HG03064 (cell line): ENCODE results near the gene SMARCD1.
A peak's percentile ranks its signal among the peaks of the same experiment; 100 is the strongest.
"Not testable (repeated sequence)": the region's sequence is repeated elsewhere in the genome, so short reads cannot be mapped to it uniquely, and the experiment has no call there.

Experiments used
- ATAC-seq: cut with Tn5 transposase; IDR thresholded peaks from one replicate; pipeline ENCODE4 v1.9.1; 2021; ENCODE audit warnings: low read depth; ENCODE audit not compliant: unreplicated experiment

Gene SMARCD1

GRCh38 chr12:50074936-50075807 is 10.0 kb upstream of the SMARCD1 start:
- ATAC-seq, result peak; percentile 65

- ATAC-seq, result no peak
These were observed 9.4 kb upstream of the SMARCD1 start for GRCh38 chr12:50075808-50076170.

- ATAC-seq, result no peak
These were observed 8.0 kb upstream of the SMARCD1 start for GRCh38 chr12:50077099-50077498.

- no peak for ATAC-seq
These were observed 6.9 kb upstream of the SMARCD1 start for GRCh38 chr12:50078281-50078680.

GRCh38 chr12:50079771-50080170 is 5.4 kb upstream of the SMARCD1 start:
- no peak for ATAC-seq

- ATAC-seq, result no peak
These were observed 3.9 kb upstream of the SMARCD1 start for GRCh38 chr12:50081096-50081808.

DNA sequence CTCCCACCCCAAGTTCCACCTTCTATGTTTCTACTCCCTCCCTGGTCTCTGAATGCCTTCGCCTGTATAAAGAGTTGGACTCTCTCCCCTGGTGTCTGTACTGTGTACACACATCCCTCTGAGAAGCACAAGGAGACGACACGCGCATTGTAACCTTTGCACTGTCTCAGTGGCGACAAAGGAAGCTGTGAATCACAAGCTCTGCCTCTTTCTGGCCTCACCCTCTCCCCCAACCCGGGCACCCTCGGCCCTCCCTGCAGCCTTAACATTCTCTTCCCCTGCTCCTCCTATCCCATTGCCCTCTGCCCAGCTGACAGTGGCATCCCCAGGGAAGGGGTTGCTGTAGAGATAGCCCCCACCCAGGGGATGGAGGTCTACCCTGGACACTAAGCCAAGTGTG is 2.5 kb upstream of the SMARCD1 start:
- ATAC-seq, result no peak

GRCh38 chr12:50083301-50083700 is 1.8 kb upstream of the SMARCD1 start:
- no peak for ATAC-seq

GRCh38 chr12:50084409-50084774 is 750 bp upstream of the SMARCD1 start:
- not testable (repeated sequence) for ATAC-seq

DNA sequence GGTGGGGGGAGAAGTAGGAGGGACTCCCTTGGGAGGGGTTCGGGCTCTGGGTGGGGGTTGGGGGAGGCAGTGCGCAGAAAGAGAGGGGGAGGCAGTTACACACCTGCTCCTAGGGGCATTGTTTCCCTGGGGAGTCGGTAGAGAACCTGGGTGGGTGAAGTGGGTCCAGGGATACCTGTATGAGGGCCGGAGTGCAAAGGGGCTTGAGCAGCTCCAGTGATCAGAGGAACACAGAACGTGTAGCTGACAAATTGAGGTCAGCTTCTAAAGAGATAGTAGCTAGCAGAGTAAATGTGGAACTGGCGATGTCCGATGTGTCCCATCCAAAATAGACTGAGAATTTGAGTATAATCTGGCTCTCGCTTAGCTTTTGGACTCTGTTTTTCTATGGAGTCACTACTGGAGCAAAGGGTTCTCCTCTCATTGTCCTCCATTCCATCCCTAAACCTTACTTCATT is 502 bp downstream of the SMARCD1 start:
- no peak for ATAC-seq

DNA sequence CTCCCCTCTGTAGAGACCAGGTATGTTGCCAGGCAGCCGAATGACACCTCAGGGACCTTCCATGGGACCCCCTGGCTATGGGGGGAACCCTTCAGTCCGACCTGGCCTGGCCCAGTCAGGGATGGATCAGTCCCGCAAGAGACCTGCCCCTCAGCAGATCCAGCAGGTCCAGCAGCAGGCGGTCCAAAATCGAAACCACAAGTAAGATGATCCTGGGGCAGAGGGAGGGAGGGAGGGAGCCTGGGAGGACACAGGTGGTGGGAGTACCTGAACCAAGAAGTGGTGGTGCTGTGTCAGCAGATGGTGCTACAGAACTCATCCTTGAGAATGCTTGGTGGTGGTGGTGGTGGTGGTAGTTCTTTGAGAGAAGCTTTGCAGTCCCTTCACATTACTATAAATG is 1.0 kb downstream of the SMARCD1 start:
- ATAC-seq, result no peak

DNA sequence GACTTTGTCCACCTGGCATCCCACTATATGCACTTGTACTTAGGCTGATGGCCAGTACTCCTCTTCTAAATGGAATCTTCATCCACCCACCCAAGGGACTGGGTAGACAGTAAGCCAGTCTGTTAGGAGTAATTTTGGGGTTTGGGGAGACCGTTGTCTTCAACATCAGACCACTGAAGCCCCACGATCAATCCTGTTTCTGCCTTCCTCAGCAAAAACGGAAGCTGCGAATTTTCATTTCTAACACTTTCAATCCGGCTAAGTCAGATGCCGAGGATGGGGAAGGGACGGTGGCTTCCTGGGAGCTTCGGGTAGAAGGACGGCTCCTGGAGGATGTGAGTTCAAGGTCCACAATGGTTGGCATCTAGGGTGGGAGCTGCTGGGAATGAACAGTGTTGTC is 2.0 kb downstream of the SMARCD1 start:
- ATAC-seq, result no peak

DNA sequence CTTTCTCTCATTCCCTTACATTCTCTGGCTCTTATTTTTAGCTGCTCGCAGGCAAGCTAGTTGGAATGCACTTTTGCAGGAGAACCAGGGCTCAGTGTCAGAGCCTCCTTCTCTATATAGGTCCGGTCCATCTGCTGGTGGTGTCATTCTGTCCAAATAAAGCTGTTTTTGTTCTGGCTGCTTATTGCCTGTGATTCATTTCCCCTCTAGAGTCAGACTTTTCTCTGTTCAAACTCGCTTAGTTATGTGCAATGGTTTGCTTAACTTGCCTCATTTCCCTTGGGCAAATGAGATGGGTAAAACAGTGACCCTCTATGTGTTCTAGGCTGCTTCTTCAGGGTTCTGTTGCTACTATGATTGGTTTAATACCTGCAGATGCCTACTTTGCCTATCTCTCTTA is 2.9 kb downstream of the SMARCD1 start:
- ATAC-seq, result no peak

GRCh38 chr12:50088577-50089335 is 3.6 kb downstream of the SMARCD1 start:
- ATAC-seq, result no peak

GRCh38 chr12:50089730-50090129 is 4.6 kb downstream of the SMARCD1 start:
- ATAC-seq, result no peak

- no peak for ATAC-seq
These were observed 5.2 kb downstream of the SMARCD1 start for GRCh38 chr12:50090391-50090790.

DNA sequence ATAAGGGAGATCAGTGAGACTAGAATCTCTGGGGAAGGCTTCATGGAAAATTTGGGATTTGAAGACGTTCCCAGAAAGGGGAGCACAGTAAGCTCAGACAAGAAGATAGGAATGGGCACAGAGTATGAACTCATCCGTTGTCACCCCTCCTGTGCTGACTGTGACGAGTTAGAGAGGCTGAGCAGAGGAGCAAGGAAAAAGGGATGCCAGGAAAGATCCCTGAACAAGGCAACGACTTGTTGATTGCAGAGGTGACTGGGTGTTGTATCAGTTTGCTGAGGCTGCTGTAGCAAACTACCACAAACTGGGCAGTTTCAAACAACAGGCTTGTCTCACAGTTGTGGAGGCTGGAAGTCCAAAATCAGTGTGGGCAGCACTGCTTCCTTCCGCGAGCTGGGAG is 12.8 kb downstream of the SMARCD1 start:
- ATAC-seq, result no peak

GRCh38 chr12:50099302-50100008 is 14.3 kb downstream of the SMARCD1 start:
- ATAC-seq, result no peak

- no peak for ATAC-seq
These were observed 15.4 kb downstream of the SMARCD1 start for GRCh38 chr12:50100561-50100960.

DNA sequence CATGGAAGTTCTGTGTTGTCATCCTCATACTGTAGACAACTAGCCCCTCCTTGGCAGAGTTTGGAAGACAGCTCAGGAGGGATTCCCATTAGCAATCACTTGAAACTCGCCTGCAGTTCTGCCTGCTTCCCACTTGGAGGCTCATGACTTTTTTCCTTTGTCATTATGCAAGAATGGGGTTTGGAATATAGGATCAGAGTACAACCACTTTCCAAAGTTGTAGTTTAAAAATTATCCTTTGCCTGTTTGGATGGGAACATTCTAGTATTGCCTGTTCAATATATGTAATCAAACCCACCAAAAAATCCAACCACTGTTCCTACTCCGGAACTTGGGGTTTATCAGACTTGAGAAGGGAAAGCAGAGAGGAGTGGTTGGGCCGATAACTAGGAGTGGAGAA is 16.5 kb downstream of the SMARCD1 start:
- ATAC-seq, result no peak

DNA sequence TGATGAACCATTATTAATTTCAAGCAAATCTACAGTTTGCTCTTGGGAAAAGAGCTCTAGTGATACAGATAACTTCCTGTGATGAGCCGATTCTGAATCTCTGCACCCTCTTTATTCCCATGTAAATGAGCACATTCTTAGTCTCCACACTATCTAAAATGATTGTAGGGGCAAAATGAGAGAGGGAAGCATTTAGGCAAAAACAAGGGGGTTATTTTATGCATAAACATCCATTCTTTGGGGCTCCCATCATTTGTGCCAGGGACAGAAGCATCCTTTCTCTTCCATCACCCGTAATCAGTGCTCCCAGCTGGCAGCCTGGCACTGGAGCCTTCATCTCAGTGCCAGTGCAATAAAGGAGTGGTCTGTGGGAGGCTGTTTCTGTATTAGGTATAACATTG is 17.0 kb downstream of the SMARCD1 start:
- no peak for ATAC-seq
